Ureter (tissue), 1 donor: ENCODE results near the gene OLFML2B. TPM values are rescaled to one million over a fixed set of nuclear protein-coding genes. Genes with fewer than 3 reads are reported as not detected.
"Not testable (repeated sequence)": the region's sequence is repeated elsewhere in the genome, so short reads cannot be mapped to it uniquely, and the experiment has no call there.

ENCODE experiments used
- DNase-seq: peaks from one replicate; pipeline ENCODE4 v3.0.0-alpha.2; 2020; ENCODE audit warnings: low spot score
- total RNA-seq: library from RNA; stranded (reverse); gene quantifications from one replicate; pipeline ENCODE4 v1.2.4, GENCODE V29; 2023
- donor health status: DM: yes; HTN: yes; CAD: no.

OLFML2B gene
- total RNA-seq, 1 donor from 2014 or later: 3.4 TPM

DNA sequence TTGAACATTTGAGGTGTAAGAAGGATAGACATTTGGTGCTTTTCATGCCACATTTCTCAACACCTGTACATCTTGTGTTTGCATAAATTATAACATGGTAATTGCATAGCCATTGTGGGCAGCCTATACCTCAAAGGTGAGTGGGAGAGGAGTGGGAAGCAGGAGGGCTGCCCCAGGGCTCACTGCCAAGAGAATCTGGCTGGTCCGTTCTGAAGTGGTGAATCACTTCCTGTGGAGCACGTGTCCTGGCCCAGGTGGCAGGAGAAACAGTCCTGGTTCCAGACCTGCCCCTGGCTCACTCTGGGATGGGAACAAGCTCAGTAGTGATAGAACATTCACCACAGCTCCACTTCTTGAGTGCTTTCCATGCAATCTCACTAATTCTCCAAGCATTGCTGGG, 11.6 kb upstream of the OLFML2B start:
- no peak for DNase-seq

DNA sequence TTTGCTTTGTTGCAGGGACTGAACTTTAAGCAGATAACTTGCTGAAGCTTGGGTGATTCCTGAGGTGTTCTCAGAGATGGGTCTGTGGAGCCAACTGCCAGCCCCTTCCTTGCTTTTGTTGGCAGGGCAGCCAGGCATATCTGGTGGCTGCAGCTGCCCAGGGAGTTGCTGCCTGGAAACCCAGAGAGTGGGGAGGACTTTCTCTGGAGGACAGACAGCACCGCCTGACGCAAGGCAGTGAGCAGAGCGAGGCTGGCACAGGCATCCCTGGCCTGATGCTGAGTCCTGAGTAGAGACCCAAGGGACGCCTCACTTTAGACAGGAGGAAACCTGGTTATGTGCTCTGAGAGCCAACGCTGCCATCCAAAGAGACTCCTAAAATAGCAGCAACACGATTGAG, 9.8 kb upstream of the OLFML2B start:
- no peak for DNase-seq

DNA sequence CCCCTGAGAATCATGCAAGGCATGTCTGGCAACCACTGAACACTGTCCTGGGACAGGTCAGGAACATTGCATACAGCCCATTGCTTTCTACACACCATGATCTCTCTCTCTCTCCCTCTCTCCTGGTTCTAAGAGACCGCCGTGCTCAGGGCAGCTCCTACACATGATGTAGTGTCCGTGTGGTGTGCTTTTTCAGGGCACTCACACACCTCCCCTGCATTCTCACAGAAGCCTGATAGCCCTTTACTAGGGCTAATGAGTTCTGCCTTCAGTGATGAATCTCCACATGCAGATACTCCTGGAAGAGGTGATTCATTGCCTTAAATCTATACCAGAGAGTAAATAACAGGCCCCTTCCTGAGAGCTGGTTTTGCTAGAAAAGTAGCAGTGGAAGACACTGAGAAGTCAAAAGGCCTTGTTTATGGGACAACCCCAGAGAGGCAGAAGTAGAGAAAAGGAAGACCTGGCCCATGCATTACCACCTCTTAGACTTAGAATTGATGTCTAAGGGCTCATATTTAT, 7.2 kb upstream of the OLFML2B start:
- DNase-seq: no peak

DNA sequence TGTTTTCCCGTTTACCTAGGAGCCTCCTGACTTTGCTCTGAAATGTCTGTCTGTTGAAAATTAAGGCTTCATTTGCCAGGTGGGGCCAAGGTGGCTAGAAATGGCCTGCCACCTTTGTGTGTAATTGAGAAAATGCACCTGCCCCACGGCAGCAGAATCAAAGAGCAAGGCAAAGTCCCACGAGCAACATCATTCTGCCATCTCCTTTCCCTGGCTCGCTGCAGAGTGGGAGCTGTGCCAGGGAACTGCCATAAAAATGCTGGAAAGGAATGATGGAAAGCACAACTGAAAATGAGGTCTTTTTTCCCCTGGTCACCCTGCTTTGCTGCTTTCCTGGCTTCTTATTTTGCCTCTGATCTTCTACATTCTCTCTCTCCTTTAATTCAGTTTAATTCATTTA, 5.5 kb upstream of the OLFML2B start:
- DNase-seq: no peak

DNA sequence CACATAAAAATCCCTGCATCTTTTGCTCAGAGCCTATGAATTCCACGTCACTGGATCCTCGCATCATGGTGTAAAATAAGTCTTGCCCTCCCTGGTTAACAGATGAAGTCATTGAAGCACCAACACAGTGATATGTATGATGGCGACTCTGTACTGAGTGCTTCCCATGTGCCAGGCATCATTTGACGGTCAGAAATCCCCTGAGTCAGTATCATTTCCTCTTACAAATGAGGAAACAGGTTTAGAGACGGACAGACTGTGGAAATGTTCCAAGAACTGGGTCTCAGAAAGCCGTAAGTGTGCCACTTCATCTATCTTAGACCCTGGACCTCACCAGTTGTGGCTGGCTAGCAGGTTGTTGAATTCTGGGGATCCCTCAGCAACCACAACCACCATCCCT, 5.1 kb upstream of the OLFML2B start:
- DNase-seq: no peak

DNA sequence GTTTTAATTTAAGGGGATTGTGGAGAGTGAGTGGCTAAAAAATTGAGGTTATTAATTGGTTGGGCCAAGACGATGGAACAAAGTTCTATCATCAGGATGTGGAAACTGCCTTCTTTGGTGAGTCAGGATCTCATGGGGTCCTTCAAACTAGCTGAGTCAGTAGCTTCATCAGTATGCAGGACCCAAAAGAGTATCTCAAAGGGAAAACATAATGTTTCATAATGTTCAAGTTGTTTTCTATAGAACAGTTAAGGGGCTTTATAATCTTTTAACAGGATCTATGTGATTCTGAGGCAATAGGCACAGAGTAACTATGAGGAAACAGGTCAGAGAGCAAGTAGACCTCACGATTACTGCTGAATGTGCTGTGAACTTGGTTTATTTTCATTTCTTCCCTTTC, 3.2 kb upstream of the OLFML2B start:
- DNase-seq: no peak

DNA sequence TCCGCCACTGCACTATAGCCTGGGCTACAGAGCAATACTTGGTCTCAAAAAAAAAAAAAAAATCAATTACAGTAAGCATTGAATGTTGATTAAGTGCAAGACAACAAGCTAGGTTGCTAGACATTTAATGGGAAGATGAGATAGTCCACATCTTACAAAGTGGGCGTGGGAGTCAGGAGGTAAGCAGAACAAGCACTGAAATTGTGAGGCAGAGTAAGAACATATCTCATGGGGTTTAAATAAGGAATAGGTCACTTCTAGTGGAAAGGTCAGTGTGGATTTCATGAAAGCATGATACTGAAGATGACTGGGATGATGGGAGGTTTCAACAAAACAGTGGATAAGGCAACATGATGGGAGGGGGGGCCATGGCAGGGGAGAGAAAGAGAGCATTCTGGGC, 1.9 kb upstream of the OLFML2B start:
- DNase-seq: no peak

DNA sequence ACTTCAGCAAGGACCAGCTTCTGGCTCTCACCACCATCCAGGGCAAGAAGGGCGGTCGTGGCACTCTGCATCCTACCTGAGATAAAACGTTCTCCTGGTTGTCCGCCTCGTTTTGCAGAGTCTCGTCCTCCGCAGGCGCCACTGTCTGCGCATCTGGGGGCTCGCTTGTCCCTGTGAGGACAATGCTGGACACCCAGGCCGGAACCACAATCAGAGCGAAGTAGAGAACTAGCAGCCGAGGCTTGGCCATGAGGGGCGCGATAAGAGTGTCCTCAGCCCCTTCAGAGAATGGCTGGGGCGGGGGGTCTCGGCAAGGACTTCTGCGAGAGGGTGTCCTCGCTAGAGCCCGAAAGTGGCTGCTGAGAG, 505 bp downstream of the OLFML2B start:
- no peak for DNase-seq

DNA sequence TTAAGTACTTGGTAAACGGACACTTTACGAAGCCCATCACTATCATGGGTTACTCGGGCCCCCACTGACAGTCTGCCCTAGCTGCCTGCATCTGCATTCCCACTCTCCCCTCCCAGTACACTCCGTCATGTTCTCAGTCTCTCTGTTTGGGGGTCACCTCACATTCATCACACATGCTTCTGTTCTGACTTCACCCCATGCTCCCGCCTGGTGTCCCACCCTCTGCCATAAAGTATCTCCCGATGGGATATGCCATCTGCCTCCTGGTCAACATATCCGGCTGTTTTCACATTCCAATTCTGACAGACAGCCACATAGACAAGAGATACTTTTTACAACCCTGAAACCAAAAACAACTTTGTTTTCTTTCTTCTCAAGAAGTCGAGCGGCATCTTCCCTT, 1.0 kb downstream of the OLFML2B start:
- DNase-seq: no peak

DNA sequence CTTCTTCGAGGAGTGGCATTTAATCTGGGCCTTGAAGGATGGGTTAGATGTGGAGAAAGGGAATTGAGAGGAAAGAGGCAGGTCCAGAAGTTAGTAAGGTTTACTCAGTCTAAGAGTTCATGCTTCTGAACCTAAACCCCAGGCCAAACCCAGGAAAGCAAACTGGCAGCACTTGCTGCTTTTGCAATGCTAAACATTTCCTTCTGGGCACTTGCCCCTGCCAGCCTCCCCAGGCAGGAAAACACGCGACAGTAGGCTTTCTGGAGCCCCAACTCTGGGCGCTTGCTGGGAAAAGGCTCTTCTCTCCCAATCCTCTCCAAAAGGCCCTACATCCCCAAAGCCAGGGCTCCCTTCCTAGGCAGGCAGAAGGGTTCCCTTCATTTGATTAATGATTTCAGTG, 2.5 kb downstream of the OLFML2B start:
- no peak for DNase-seq

DNA sequence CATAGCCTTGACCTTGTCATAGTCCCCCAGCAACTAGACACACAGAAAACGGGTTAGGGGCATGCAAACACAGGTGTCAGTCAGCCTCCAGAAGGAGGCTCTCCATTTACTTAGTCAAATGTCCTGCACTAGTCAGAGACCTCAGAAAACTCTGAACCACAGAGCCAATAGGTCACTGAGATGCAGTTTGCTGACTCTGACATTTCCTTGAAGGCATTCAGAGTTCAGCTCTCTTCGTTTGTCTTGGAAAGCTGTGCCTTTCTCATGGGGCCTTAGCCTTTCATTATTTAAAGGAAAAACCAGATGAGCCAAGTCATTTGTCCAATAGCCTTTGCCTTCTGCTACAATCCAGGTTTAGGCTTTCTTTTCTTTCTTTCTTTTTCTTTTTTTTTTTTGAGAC, 3.5 kb downstream of the OLFML2B start:
- DNase-seq: no peak

DNA sequence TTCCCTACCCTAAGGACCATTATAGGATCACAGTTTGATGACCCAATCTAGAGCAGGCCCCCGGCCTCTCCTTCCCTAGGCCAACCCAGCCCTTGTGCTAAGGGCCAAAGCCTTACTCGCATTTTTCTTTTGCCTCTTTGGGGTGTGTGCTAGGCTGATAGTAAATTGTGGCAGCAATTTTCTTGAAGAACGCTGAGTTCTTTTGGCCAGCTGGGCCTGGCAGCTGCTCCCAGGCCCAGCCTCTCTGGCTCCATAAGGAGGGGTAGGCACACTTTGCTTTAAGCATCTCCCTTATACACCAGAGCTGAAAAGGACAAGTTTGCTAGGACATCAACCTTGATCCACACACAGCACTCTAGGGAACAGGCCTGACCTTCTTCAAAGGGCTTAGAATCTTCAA, 4.2 kb downstream of the OLFML2B start:
- no peak for DNase-seq

DNA sequence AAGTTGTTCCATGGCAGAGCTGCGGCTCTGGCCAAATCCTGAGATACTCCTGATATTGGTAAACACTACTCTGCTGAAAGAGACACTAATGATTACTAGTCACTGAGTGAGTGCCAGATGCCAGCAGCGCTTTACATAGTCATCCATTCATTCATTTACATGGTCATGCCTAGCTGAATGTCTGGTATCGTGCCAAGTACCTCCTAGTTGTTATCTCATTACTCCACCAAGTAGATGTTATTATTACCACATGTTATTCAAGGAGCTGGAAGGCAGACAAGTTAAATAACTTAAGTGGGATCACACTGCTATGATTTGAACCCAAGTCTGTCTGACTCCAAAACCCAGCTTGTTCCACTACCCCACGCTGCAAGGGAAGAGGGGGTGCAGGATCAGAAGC, 4.7 kb downstream of the OLFML2B start:
- DNase-seq: no peak

DNA sequence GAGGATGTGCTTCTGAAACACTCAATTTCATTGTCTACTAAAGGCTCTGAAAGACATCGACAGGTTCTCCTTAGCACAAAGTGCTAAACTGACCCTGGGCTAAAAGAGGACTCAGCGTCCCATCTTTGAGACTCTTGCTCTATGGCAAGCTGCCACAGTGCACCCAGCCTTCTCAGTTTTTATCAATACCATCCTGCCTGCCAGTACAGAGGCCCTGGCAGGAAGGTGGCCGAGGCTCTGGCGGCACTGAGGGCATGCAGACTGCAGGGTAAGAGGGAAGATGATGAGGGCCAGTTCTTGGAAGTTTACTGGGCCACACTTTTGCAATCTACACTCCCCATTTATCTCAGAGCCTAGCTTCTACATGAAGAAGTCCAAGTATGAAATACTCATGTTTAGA, 5.3 kb downstream of the OLFML2B start:
- no peak for DNase-seq

DNA sequence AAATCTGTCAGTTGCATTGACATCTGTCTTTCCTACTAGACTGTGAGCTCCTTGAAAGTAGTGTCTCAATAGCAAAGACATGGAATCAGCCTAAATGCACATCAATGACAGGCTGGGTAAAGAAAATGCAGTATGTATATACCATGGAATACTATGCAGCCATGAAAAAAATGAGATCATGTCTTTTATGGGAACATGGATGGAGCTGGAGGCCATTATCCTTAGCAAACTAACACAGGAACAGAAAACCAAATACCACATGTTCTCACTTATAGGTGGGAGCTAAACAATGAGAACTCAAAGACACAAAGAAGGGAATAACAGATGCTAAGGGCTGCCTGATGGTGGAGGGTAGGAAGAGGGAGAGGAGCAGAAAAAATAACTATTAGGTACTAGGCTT, 5.9 kb downstream of the OLFML2B start:
- DNase-seq: not testable (repeated sequence)

DNA sequence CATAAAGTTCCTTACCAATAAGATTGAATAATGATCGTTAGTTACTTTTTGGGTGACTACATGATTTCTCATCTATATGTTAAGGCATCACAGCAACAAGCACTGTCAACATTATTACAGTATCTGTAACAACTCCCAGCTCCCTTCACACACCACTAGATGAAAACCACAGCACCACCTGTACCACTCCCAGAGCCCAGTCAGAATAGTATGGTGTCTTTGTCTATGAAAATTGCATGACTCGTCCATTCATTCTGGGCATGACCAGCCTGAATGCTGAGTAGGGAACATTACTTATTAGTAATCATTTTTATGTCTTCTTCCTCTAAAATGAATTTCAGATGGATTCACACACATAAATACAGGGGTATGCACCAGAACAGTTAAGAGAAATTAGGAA, 7.0 kb downstream of the OLFML2B start:
- no peak for DNase-seq

DNA sequence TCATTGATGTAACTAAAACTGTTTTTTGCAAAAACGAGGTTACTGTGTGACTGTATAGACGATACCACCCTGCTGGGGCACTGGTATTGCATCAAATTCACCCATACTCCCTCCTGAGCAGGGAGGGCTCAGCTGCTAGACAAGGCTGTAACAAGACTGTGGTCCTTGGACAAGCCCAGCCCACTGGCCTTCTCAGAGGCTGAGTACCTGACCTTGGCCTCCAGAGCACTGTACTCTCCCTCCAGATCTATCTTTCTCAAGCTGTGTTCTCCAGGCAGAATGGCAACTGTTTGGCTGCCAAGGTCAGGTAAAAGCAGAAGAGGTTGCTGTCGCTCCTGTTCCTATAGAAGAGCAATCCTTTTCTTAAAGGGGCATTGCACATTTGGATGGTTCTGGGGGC, 8.5 kb downstream of the OLFML2B start:
- no peak for DNase-seq

DNA sequence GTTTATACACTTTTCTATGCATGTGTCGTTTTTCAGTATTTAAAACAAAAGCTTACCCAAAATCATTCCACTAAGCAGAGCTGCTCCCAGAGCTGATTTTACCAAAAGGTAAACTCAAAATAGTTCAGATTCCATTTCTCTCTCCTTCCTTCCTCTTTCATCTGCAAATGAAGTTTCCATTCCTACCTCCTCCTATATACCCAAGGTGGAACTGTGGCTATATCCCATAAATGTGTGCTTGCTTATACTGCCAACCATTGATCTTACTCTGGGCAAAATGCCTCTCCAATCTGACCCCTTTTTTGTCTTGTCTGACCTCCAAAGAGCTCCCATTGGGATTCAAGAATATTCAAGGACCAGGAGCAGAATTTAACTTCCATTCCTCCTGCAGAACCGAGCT, 9.5 kb downstream of the OLFML2B start:
- DNase-seq: no peak

DNA sequence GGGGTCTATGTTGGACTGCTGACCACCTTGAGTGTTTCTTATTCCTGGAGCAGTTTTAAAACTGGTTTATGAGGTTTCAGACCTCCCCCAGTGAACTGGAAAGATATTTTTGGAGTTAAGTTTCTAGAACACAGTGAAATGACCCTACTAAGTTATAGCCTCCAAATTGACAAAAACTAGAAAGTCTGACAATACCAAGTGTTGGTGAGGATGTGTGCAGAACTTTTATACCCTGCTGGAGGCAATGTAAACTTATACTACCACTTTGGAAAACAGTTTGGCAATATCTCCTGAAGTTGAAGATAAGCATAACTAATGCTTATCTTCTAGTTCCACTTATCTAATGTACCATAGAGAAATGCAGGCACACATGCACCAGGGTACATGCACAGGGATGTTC, 10.4 kb downstream of the OLFML2B start:
- no peak for DNase-seq

DNA sequence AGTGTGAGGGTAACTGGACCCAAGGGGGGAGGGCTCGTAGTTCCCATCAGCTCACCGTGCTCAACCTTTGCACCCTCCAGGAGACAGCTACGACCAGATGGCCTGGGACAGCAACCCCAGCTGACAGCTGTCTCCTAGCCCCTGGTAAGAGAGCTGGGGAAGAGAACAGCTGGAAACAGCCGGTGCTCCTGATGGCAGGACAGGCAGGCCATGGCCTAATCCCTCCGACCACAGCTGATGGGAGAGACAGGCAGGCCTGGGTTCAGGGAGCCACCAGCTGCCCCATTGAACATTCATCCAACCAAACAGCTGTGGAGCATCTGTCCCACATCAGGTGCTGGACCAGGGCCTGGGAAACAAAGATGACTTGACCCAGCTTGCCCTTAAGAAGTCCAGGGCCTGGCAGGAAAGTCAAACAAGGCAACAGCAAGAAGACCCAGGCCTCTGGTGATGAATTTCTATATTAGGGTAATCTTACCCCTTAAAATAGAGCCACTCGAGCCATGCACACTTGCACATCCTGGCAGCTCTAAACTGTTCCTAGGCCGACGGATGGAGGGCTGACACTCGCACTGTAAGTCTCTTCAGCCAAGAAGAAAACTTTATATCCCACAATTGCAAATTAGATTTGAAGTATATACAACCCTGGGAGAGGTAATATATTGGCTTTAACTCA, 12.2 kb downstream of the OLFML2B start:
- DNase-seq: no peak

DNA sequence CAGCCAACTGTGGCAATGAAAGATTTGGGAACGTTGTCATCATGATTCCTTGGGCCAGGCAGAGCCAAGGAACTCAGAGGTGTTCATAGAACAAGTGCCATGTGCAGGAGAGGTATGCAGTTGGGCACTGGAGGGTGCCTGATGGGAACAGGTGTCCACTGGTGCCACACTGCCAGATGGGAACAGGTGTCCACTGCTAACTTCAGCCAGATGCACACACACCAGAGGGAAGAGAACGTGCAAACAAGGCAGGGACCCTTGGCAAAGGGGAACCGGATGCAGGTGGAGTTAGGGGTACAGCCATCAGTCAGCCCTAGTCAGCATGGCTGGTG, 13.5 kb downstream of the OLFML2B start:
- no peak for DNase-seq

DNA sequence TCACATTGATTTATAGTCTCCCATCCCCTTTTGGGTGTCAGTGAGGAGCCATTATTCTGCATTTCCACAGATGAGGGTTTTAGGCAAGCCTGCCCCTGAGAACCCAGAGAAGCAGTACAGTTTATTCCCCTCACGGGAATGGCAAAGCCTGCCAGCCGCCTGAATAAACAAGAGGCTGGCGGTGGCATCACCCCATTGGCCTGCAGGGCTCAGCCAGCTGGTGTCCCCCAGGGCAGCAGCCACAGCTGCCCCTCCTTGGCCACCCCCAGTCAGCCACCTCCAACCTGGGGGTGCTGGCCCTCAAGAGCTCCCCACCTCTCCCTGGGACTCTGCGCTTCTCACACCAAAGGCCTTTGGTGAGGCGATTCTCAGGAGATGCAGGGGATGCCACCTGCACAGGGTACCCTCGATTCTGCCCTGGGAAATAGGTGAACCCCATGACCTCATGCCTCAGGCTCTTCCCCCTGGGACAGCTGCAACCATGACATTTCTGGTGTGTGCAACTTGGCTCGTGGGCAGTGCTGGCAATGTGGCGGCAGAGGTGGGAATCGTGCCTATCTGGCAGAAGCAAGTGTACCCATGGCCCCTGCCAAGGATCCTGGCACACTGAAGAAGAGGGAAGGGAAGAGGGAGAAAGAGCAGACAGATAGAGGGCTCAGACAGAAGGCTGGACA, 14.0 kb downstream of the OLFML2B start:
- no peak for DNase-seq

DNA sequence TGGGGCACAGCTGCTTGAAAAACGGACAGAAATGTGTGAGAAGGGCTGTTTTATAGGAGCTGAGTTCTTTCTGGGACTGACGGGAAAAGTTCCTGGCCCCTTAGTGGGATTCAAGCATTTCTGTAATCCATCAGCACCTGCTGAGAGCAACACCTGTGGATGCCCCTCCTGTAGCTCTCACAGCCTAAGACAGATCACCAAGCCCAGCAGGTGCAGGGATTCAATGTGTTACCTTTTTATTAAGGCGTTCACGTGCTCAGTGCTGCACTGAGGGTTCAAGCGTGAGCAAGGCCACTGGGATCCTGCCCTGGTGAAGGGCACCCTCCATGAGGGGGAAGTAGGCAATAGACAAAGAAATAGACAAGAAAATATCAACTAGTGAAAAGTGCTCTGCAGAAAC, 14.9 kb downstream of the OLFML2B start:
- DNase-seq: no peak

DNA sequence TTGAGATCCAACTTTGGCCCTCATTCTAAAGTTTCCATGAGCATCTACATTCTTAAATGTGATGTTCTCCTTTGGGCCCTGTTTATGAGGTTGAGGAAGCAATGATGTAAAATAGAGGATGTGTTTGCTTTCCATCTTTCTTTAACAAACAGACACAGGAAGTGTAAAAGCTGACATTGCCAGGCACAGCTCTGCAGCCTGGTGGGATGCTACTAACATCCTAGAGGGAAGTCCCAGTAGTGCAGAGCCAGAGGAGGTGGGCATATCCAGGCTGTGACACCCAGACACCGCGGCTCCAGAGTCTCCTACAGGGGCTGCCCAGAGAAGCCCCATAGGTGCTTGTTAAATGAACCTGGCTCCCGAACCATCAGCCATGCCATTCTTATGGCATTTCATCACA, 16.2 kb downstream of the OLFML2B start:
- no peak for DNase-seq
